HL-60 (cell line): Measurements from ENCODE around the gene TENM4.

Source experiments
- DNase-seq, 2 experiments: peaks; one replicate each; pipeline ENCODE4 v3.0.0-alpha.2; 2010 to 2020; ENCODE audit warnings: low read depth in 1 of 2, low spot score in 1 of 2
- H3K27ac ChIP-seq: fragments of 250-450 bp; sonication (Bioruptor Pico); replicated peaks from 2 replicates; pipeline ENCODE4 v1.5.1; 2020; ENCODE audit warnings: mild to moderate bottlenecking, moderate library complexity
- H3K27me3 ChIP-seq: fragments of 250-450 bp; sonication (Bioruptor Pico); 2 replicates; pipeline ENCODE4 v1.5.1; 2021; ENCODE audit warnings: mild to moderate bottlenecking, moderate library complexity; ENCODE audit not compliant: insufficient read depth, poor library complexity, severe bottlenecking
- H3K4me3 ChIP-seq: replicated peaks from 2 replicates; pipeline ENCODE4 v1.5.1; 2011; ENCODE audit warnings: mild to moderate bottlenecking, control low read depth, low read length; ENCODE audit not compliant: insufficient read depth
- CTCF ChIP-seq: IDR thresholded peaks from one replicate; pipeline ENCODE4 v1.5.1; 2011; ENCODE audit warnings: low read length, control low read depth, inconsistent platforms; ENCODE audit not compliant: insufficient read depth
- GABPA ChIP-seq: IDR thresholded peaks from 2 replicates; pipeline ENCODE4 v1.6.1; 2012; ENCODE audit warnings: low read depth
- POLR2AphosphoS5 ChIP-seq: IDR thresholded peaks from 2 replicates; pipeline ENCODE4 v1.6.1; 2012; ENCODE audit warnings: low read depth
- SPI1 ChIP-seq: IDR thresholded peaks from 2 replicates; pipeline ENCODE4 v1.6.1; 2012; ENCODE audit warnings: low read depth, mild to moderate bottlenecking, borderline replicate concordance
- TF ChIP-seq, protein P1 (sequence below): IDR thresholded peaks from 2 replicates; pipeline ENCODE4 v1.6.1; 2012; ENCODE audit warnings: low read depth; ENCODE audit not compliant: insufficient replicate concordance

TENM4 gene

GRCh38 chr11:78898266-78898775, 542.5 kb downstream of the TENM4 start:
- DNase-seq = no peak
- Histone ChIP-seq H3K27ac (no peak overlapping the region), H3K4me3 (no peak overlapping the region), H3K27me3 (no peaks in the 10 kb centered on the region)
- TF ChIP-seq GABPA (no peak), POLR2AphosphoS5 (no peak), CTCF (no peak), SPI1 (no peak)
- TF ChIP-seq, protein P1, sequence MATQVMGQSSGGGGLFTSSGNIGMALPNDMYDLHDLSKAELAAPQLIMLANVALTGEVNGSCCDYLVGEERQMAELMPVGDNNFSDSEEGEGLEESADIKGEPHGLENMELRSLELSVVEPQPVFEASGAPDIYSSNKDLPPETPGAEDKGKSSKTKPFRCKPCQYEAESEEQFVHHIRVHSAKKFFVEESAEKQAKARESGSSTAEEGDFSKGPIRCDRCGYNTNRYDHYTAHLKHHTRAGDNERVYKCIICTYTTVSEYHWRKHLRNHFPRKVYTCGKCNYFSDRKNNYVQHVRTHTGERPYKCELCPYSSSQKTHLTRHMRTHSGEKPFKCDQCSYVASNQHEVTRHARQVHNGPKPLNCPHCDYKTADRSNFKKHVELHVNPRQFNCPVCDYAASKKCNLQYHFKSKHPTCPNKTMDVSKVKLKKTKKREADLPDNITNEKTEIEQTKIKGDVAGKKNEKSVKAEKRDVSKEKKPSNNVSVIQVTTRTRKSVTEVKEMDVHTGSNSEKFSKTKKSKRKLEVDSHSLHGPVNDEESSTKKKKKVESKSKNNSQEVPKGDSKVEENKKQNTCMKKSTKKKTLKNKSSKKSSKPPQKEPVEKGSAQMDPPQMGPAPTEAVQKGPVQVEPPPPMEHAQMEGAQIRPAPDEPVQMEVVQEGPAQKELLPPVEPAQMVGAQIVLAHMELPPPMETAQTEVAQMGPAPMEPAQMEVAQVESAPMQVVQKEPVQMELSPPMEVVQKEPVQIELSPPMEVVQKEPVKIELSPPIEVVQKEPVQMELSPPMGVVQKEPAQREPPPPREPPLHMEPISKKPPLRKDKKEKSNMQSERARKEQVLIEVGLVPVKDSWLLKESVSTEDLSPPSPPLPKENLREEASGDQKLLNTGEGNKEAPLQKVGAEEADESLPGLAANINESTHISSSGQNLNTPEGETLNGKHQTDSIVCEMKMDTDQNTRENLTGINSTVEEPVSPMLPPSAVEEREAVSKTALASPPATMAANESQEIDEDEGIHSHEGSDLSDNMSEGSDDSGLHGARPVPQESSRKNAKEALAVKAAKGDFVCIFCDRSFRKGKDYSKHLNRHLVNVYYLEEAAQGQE = no peak

DNA sequence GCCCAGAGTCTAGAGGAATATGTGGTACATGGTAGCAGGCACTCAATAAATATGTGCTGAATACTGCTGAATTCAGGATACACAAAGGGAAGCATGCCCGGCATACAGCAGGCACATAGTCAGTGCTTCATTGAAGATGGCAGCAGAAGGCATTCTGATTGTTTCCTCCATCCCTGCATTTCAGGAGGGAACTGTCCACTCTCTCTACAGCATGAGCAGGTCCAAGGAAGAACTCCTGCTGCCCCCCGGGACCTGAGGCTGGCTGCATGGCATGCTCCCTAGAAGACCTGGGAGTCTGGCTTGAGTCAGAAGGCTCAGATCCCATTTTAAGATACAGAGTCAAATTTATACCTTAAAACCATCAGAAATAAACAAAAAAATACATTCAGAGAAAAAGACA, 546.8 kb downstream of the TENM4 start:
- no peak for DNase-seq
- H3K27me3 ChIP-seq = no peaks in the 10 kb centered on the region
- TF ChIP-seq, protein P1 = peak; percentile 47
- TF ChIP-seq SPI1 (no peak), POLR2AphosphoS5 (no peak), CTCF (no peak)
- H3K27ac ChIP-seq = no peak overlapping the region
- H3K4me3 ChIP-seq = no peak overlapping the region

DNA sequence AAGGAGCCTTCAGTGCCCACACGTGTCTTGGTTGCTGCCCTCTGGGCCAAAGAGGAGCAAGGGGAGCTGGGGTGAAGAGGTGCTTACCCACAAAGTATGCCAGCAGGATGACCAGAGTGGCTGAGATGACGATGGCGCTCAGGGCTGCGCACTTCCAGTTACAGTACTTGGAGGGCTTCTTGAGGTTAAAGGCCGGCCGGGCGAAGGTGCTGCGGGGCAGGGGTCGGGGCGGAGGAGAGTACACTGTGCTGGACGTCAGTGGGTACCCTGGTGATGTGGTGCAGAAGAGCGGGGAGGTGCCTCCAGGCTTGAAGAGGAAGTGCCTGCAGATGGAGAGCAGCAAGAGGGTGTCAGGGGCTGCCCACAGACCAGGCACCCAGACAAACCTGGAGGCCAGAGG, 551.1 kb downstream of the TENM4 start:
- Histone ChIP-seq H3K27me3 (no peaks in the 10 kb centered on the region), H3K27ac (no peak overlapping the region), H3K4me3 (no peak overlapping the region)
- TF ChIP-seq GABPA = no peak
- TF ChIP-seq, protein P1 = no peak
- no peak for TF ChIP-seq POLR2AphosphoS5
- no peak for TF ChIP-seq CTCF
- TF ChIP-seq SPI1 = no peak
- DNase-seq = no peak
